ENCODE data around the gene MGAT5. TPM values are rescaled to one million over a fixed set of nuclear protein-coding genes. Genes with fewer than 3 reads are reported as not detected.

MGAT5 gene
- total RNA-seq, 1 experiment from 2014 or later = 34.0 TPM

DNA sequence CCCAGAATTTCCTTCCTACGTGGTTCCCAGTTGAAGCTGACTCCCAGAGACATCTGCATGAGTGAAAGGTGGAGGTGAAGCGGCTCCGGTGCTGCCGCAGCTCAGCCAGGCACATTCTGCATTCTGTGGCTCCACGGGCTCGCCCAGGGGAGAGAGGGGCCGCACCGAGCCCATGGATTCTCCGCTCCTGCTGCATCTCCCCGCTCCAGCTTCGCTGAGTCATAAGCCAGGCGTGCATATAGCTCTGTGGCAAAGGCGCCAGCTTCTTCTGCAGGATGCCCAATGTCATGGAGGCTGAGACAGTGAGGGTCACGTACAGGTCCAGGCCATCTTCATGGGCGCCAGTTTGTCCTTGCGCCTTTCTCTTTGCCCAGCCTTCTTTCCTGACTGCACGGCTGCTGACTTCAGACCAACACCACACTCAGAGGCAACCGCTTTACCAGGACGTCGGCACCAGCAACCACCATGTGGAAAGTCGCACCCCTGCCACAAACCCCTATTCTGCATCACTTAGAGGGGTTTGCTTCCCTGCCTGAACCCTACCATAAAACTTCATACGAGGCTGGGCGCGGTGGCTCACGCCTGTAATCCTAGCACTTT is 215.7 kb downstream of the MGAT5 start:
- CTCF ChIA-PET = interaction anchor here (0.9 kb wide), 1 partner anchor 19 kb away, joined by 4 read pairs; no protein-coding TSS in a partner anchor
- no TSS peak for BruUV-seq (replicated peaks)
- no peaks in the 10 kb centered on the region for H3K9me3 ChIP-seq (ENCODE audit: control insufficient read depth in 1 of 2, insufficient read depth in 1 of 2, low read depth in 1 of 2, low read length in 2 of 2)
- H3K79me2 ChIP-seq (ENCODE audit: insufficient read depth, low read length) = no peaks in the 10 kb centered on the region
- DNase-seq (ENCODE audit: low read depth, low spot score) (no peak), ATAC-seq (no peak)
- H3K4me1 ChIP-seq (ENCODE audit: control insufficient read depth in 1 of 2, insufficient read depth in 2 of 2, low read length in 2 of 2) = no peaks in the 10 kb centered on the region
- no peaks in the 10 kb centered on the region for H3K36me3 ChIP-seq (ENCODE audit: control insufficient read depth in 1 of 2, insufficient read depth in 2 of 2, low read length in 2 of 2)
- no peak overlapping the region for H3K4me2 ChIP-seq (ENCODE audit: low read length)
- H3K27me3 ChIP-seq (ENCODE audit: insufficient read depth, low read length) = no peaks in the 10 kb centered on the region
- POLR2A ChIA-PET = no interaction called here
- no peak overlapping the region for H3K9ac ChIP-seq (ENCODE audit: low read length)
- RAD21 ChIA-PET (ENCODE audit: low non-redundant PET in 1 of 2, low total read pairs in 2 of 2, uncharacterized antibody in 2 of 2, unreplicated experiment in 2 of 2) = no interaction called here
- no peak for TF ChIP-seq ZFX (IDR thresholded peaks at IDR 0.05)
- no peak for TF ChIP-seq CBX3 (IDR thresholded peaks at IDR 0.05; ENCODE audit: low read depth)
- no peak for TF ChIP-seq ZNF274 (IDR thresholded peaks at IDR 0.05; ENCODE audit: low read depth, low read length)
- no peaks in the 10 kb centered on the region for H3K9me2 ChIP-seq (ENCODE audit: insufficient read depth)
- H2AFZ ChIP-seq (ENCODE audit: low read depth, low read length, poor library complexity, severe bottlenecking) = no peak overlapping the region
- H3K4me3 ChIP-seq (replicated peaks in 1 of 2; ENCODE audit: low read depth in 1 of 2, low read length in 2 of 2) = no peak overlapping the region
- intact Hi-C loops (cut with micrococcal nuclease) = loop anchor here (10.0 kb wide), 1 partner anchor 305 kb away; no protein-coding TSS in a partner anchor
- no peaks in the 10 kb centered on the region for H4K20me1 ChIP-seq (ENCODE audit: insufficient read depth)
- H3K27ac ChIP-seq (ENCODE audit: low read depth, low read length) = no peak overlapping the region

DNA sequence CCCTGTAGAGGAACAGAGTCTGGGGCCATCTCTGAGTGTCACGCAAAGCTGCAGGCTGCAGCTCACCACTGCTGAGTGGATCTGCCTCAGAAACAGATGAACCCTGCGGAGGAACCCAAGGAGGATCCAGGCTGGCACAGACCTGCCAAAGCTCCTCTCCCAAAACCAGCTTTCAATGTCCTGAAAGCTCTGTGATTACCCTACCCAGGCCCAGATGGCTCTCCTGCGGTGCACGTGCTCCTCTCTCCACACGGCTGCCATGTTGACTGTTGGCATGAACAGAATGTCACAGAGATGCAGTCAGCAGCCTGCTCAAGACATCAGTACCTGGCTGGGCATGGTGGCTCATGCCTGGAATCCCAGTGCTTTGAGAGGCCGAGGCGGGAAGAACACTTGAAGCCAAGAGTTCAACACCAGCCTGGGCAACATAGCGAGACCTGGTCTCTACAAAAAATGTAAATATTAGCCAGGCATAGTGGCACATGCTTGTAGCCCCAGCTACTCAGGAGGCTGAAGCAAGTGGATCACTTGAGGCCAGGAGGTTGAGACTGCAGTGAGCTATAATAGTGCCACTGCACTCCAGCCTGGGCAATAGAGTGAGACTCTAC is 216.8 kb downstream of the MGAT5 start:
- CTCF ChIA-PET = no interaction called here
- BruUV-seq (replicated peaks) = no TSS peak
- no peaks in the 10 kb centered on the region for H3K27me3 ChIP-seq (ENCODE audit: insufficient read depth, low read length)
- no peak for ATAC-seq
- H3K9me3 ChIP-seq (ENCODE audit: control insufficient read depth in 1 of 2, insufficient read depth in 1 of 2, low read depth in 1 of 2, low read length in 2 of 2) = no peaks in the 10 kb centered on the region
- no peaks in the 10 kb centered on the region for H3K79me2 ChIP-seq (ENCODE audit: insufficient read depth, low read length)
- H4K20me1 ChIP-seq (ENCODE audit: insufficient read depth) = no peaks in the 10 kb centered on the region
- no peak overlapping the region for H3K9ac ChIP-seq (ENCODE audit: low read length)
- no peaks in the 10 kb centered on the region for H3K9me2 ChIP-seq (ENCODE audit: insufficient read depth)
- no peak overlapping the region for H2AFZ ChIP-seq (ENCODE audit: low read depth, low read length, poor library complexity, severe bottlenecking)
- no peaks in the 10 kb centered on the region for H3K4me1 ChIP-seq (ENCODE audit: control insufficient read depth in 1 of 2, insufficient read depth in 2 of 2, low read length in 2 of 2)
- H3K4me2 ChIP-seq (ENCODE audit: low read length) = no peak overlapping the region
- intact Hi-C loops (cut with micrococcal nuclease) = no loop called here
- RAD21 ChIA-PET (ENCODE audit: low non-redundant PET in 1 of 2, low total read pairs in 2 of 2, uncharacterized antibody in 2 of 2, unreplicated experiment in 2 of 2) = no interaction called here
- POLR2A ChIA-PET = no interaction called here
- DNase-seq (ENCODE audit: low read depth, low spot score) = no peak
- no peak overlapping the region for H3K4me3 ChIP-seq (replicated peaks in 1 of 2; ENCODE audit: low read depth in 1 of 2, low read length in 2 of 2)
- no peaks in the 10 kb centered on the region for H3K36me3 ChIP-seq (ENCODE audit: control insufficient read depth in 1 of 2, insufficient read depth in 2 of 2, low read length in 2 of 2)
- H3K27ac ChIP-seq (ENCODE audit: low read depth, low read length) = no peak overlapping the region
- TF ChIP-seq FOSL1 (IDR thresholded peaks at IDR 0.05; ENCODE audit: low read depth) (no peak), SP1 (IDR thresholded peaks at IDR 0.05; ENCODE audit: low read depth) (no peak), RAD21 (IDR thresholded peaks at IDR 0.05; ENCODE audit: low read depth) (no peak), EZH2phosphoT487 (IDR thresholded peaks at IDR 0.05; ENCODE audit: borderline replicate concordance) (no peak), SRF (IDR thresholded peaks at IDR 0.05; ENCODE audit: low read depth) (no peak), ELF1 (IDR thresholded peaks at IDR 0.05; ENCODE audit: borderline replicate concordance, low read depth) (no peak), YY1 (IDR thresholded peaks at IDR 0.05; ENCODE audit: extremely low read depth, insufficient replicate concordance, low read depth, low read length) (no peak), ZFX (IDR thresholded peaks at IDR 0.05) (no peak), POLR2A (IDR thresholded peaks at IDR 0.05; ENCODE audit: borderline replicate concordance, extremely low read depth, insufficient read depth, insufficient read length) (no peak), TCF7L2 (IDR thresholded peaks at IDR 0.05; ENCODE audit: borderline replicate concordance, extremely low read depth, insufficient read depth, insufficient read length) (no peak)
- TF ChIP-seq, protein P1, sequence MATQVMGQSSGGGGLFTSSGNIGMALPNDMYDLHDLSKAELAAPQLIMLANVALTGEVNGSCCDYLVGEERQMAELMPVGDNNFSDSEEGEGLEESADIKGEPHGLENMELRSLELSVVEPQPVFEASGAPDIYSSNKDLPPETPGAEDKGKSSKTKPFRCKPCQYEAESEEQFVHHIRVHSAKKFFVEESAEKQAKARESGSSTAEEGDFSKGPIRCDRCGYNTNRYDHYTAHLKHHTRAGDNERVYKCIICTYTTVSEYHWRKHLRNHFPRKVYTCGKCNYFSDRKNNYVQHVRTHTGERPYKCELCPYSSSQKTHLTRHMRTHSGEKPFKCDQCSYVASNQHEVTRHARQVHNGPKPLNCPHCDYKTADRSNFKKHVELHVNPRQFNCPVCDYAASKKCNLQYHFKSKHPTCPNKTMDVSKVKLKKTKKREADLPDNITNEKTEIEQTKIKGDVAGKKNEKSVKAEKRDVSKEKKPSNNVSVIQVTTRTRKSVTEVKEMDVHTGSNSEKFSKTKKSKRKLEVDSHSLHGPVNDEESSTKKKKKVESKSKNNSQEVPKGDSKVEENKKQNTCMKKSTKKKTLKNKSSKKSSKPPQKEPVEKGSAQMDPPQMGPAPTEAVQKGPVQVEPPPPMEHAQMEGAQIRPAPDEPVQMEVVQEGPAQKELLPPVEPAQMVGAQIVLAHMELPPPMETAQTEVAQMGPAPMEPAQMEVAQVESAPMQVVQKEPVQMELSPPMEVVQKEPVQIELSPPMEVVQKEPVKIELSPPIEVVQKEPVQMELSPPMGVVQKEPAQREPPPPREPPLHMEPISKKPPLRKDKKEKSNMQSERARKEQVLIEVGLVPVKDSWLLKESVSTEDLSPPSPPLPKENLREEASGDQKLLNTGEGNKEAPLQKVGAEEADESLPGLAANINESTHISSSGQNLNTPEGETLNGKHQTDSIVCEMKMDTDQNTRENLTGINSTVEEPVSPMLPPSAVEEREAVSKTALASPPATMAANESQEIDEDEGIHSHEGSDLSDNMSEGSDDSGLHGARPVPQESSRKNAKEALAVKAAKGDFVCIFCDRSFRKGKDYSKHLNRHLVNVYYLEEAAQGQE (IDR thresholded peaks at IDR 0.05; ENCODE audit: low read depth) = no peak
- TF ChIP-seq, protein P2, sequence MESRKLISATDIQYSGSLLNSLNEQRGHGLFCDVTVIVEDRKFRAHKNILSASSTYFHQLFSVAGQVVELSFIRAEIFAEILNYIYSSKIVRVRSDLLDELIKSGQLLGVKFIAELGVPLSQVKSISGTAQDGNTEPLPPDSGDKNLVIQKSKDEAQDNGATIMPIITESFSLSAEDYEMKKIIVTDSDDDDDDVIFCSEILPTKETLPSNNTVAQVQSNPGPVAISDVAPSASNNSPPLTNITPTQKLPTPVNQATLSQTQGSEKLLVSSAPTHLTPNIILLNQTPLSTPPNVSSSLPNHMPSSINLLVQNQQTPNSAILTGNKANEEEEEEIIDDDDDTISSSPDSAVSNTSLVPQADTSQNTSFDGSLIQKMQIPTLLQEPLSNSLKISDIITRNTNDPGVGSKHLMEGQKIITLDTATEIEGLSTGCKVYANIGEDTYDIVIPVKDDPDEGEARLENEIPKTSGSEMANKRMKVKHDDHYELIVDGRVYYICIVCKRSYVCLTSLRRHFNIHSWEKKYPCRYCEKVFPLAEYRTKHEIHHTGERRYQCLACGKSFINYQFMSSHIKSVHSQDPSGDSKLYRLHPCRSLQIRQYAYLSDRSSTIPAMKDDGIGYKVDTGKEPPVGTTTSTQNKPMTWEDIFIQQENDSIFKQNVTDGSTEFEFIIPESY (IDR thresholded peaks at IDR 0.05; ENCODE audit: extremely low read depth, insufficient replicate concordance, low read length) = no peak
- TF ChIP-seq, protein P3, sequence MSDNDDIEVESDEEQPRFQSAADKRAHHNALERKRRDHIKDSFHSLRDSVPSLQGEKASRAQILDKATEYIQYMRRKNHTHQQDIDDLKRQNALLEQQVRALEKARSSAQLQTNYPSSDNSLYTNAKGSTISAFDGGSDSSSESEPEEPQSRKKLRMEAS (IDR thresholded peaks at IDR 0.05) = no peak

Measured in HCT116 (cell line).